H7 (cell line): ENCODE data around the gene SH2D4B. TPM values are rescaled to one million over a fixed set of nuclear protein-coding genes. Genes with fewer than 3 reads are reported as not detected.
A peak's percentile ranks its signal among the peaks of the same experiment; 100 is the strongest.
"Not testable (repeated sequence)": the region's sequence is repeated elsewhere in the genome, so short reads cannot be mapped to it uniquely, and the experiment has no call there.

Source experiments
- DNase-seq: peaks from one replicate; pipeline ENCODE4 v3.0.0; 2012
- H3K27me3 ChIP-seq: 2 replicates; pipeline ENCODE4 v1.6.0; 2011; ENCODE audit warnings: mild to moderate bottlenecking, low read length; ENCODE audit not compliant: control insufficient read depth, insufficient read depth
- H3K36me3 ChIP-seq: replicated peaks from 2 replicates; pipeline ENCODE4 v1.5.1; 2011; ENCODE audit warnings: low read length; ENCODE audit not compliant: control insufficient read depth, insufficient read depth
- H3K4me3 ChIP-seq: 2 replicates; pipeline ENCODE4 v1.5.1; 2011; ENCODE audit warnings: low read depth, mild to moderate bottlenecking, control low read depth, low read length, moderate library complexity; ENCODE audit not compliant: insufficient read depth
- total RNA-seq: library from RNA; depleted of rRNA; stranded (reverse); fragments of >200 nt; shearing (Covaris generic); gene quantifications from 2 replicates; pipeline ENCODE4 v1.2.3, GENCODE V29; 2014

Gene SH2D4B
- total RNA-seq, 1 experiment from 2014 or later: not detected

DNA sequence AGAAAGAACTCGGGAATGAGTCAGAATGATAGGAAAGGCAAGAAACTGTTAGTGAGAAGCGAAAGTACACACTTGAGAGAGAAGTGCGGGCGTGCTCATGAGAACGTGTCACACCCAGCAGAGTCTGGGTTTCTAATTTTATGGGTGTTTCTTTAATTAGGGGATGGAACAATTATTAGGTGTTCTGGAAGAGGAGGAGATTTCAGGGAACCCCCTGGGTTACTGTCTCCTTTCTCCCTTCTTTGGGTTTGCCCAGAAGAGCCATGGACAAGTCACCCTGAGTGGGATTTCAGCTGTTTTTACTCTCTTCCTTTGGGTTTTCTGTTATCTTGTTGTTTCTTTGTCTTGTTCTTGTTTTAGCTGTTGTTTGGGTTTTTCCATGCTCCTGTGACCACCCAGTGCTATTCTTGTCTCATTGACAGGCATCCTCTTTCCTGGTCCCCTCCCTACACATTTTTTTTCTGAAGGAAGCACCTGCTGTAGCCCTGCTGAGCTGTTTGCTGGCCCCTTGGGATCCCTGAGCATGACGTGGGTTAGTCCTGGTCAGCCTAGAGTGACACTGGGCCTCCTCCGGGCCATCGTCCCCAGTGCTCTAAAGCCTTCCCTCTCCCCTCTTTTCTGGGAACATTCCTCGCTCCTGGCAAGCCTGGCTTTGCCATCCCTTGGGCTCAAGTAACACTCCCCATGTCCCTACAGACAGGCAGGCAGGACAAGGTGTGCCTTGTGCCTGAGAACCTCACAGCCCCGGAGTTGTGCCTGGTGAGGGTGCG, 3.5 kb downstream of the SH2D4B start:
- DNase-seq: no peak
- Histone ChIP-seq H3K27me3 (no peaks in the 10 kb centered on the region), H3K4me3 (no peak overlapping the region), H3K36me3 (no peaks in the 10 kb centered on the region)

- Histone ChIP-seq H3K36me3 (no peaks in the 10 kb centered on the region), H3K27me3 (no peaks in the 10 kb centered on the region), H3K4me3 (no peak overlapping the region)
- no peak for DNase-seq
These were observed 4.4 kb downstream of the SH2D4B start for GRCh38 chr10:80542053-80542452.

GRCh38 chr10:80542652-80543318, 5.1 kb downstream of the SH2D4B start:
- Histone ChIP-seq H3K27me3 (no peaks in the 10 kb centered on the region), H3K4me3 (no peak overlapping the region), H3K36me3 (no peaks in the 10 kb centered on the region)
- no peak for DNase-seq

- H3K36me3 ChIP-seq, DNase-seq, H3K4me3 ChIP-seq, H3K27me3 ChIP-seq: not testable (repeated sequence)
These were observed 5.6 kb downstream of the SH2D4B start for GRCh38 chr10:80543319-80543672.

DNA sequence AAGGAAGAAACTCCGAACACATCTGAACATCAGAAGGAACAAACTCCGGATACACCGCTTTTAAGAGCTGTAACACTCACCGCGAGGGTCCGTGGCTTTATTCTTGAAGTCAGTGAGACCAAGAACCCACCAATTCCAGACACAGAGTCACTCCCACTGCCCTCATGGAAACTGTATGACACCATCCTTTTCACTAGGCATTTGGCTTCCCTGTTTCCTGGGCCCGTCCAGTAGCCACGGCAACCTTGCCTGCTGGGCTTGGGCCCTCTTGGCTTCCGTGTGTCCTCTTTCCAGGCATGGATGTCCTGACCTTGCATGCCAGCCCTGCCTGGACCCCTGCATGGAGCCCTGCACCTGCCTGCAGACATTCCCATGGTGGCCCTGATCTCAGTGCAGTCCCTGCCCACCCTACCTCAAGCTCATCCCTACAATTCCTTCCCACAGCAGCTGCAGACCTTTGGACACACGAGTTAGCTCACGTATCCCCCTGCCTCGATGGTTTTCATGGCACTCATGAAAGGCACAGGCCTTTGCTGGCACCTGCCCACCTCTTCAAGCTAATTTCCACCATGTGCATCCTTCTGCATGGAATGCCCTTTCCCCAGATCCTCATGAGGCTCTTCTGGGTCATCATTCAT, 6.7 kb downstream of the SH2D4B start:
- no peak for DNase-seq
- no peak overlapping the region for H3K4me3 ChIP-seq
- no peaks in the 10 kb centered on the region for H3K36me3 ChIP-seq
- no peaks in the 10 kb centered on the region for H3K27me3 ChIP-seq

DNA sequence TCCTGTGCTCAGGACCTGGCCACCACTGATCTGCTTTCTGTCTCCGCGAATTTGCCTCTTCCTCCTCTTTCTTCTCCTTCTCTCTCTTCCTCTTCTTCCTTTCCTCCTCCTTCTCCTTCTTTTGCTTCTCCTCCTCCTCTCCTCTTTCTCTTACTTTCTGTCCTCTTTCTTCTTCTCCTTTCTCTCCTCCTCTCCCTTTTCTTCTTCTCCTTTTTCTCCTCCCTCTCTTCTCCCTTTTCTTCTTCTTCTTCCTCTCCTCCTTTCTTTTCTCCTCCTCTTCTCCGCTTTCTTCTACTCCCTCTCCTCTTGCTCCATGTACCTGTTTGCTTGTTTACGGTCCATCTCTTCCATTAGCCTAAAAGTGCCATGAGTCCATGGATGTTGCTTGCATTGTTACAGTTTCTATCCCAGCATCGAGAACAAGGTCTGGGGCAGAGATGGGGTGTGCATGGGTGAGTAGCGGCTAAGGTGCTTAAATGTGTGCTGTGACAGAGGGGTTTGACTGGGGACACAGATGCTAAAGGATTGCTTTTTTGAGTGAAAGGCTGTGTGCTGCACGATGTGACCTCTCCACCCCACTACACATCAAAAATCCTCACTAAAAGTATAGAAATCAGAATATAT, 7.7 kb downstream of the SH2D4B start:
- DNase-seq: no peak
- Histone ChIP-seq H3K4me3 (no peak overlapping the region), H3K27me3 (no peaks in the 10 kb centered on the region), H3K36me3 (no peaks in the 10 kb centered on the region)

GRCh38 chr10:80552151-80552646, 14.5 kb downstream of the SH2D4B start:
- peak; percentile 67 for DNase-seq

DNA sequence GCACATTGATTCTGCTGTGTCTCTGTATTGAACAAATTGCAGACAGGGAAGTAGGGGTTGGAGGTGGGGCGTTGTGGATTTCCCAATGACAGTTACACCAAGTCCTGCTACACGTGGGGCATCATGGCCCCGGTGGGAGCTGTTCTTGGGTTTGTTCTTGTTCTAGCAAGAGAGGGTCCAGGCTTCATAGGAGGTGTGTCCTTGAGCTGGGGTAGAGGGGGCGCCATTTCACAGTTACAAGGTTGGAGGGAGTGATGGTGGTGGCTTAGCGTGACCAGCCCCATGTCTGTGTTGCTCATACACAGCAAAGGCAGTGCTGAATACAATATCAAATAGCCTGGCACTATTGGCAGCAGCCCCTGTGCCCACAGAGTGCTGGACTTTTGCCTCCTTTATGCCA, 15.7 kb downstream of the SH2D4B start:
- DNase-seq: no peak
- Histone ChIP-seq H3K4me3 (no peak overlapping the region), H3K27me3 (no peaks in the 10 kb centered on the region), H3K36me3 (no peaks in the 10 kb centered on the region)

More at GRCh38 chr10:80552151-80552646, 14.5 kb downstream of the SH2D4B start:
- H3K27me3 ChIP-seq: no peaks in the 10 kb centered on the region
- H3K36me3 ChIP-seq: no peaks in the 10 kb centered on the region
- H3K4me3 ChIP-seq: no peak overlapping the region

GRCh38 chr10:80554050-80554449, 16.3 kb downstream of the SH2D4B start:
- H3K4me3 ChIP-seq: no peak overlapping the region
- no peak for DNase-seq
- no peaks in the 10 kb centered on the region for H3K27me3 ChIP-seq
- H3K36me3 ChIP-seq: no peaks in the 10 kb centered on the region

GRCh38 chr10:80555415-80555814, 17.7 kb downstream of the SH2D4B start:
- Histone ChIP-seq H3K4me3 (no peak overlapping the region), H3K36me3 (no peaks in the 10 kb centered on the region), H3K27me3 (no peaks in the 10 kb centered on the region)
- DNase-seq: peak; percentile 61

- Histone ChIP-seq H3K27me3 (no peaks in the 10 kb centered on the region), H3K36me3 (no peaks in the 10 kb centered on the region), H3K4me3 (no peak overlapping the region)
- no peak for DNase-seq
These were observed 24.2 kb downstream of the SH2D4B start for GRCh38 chr10:80561950-80562349.

DNA sequence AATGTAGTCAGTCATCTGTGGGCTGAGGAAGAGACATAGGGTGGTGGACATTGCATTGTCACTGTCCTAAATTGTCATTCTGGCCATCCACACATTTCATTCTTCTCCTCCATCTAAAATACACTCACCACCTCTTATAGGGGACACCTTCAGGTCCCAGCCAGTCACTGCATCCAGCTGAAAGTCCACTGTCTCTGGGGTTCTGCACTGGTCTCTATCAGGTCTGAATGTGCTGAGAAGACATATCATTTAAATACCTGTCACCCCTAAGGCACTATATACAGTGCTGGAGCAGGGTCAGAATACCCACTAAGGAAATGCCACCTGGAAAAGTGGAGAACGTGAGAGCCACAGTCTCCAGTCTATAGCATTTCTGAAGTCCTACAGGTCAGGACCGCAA, 29.6 kb downstream of the SH2D4B start:
- DNase-seq: no peak
- Histone ChIP-seq H3K4me3 (no peak overlapping the region), H3K27me3 (no peaks in the 10 kb centered on the region), H3K36me3 (no peaks in the 10 kb centered on the region)

DNA sequence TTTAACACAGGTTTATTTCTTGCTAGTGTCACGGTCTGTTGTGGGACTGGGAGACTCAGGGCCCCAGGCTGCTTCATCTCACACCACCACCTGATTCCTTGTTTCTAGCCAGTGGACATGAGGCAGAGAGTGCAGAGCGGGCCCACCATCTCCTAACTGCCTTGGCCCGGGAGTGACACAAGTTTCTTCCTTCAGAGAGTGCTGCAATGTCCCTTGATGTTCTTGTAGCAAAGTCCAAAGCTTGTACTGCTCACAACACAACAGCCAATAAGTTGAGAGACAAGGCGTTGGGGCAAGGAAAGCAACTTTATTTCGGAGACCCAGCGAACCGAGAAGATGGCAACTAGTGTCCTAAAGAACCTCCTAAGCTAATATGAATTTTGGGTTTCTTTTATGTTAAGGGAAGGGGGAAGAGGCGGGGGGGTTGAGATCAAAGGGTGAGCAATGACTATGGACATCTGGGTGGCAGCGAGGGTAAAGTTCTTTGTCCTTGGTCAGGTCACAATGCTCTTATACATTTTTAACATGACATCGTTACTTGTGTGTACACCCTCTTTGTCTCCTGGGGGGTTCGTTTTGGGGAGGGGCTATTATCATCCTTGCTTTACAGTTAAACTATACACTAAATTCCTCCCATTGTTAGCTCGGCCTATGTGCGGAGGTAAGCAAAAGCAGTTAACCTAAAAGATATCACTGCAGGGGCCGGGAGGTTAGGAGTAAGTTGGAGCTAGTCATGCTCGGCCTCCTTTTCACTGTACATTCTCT, 31.6 kb downstream of the SH2D4B start:
- no peak for DNase-seq
- Histone ChIP-seq H3K36me3 (no peaks in the 10 kb centered on the region), H3K27me3 (no peaks in the 10 kb centered on the region), H3K4me3 (no peak overlapping the region)

- Histone ChIP-seq H3K4me3 (no peak overlapping the region), H3K27me3 (no peaks in the 10 kb centered on the region), H3K36me3 (no peaks in the 10 kb centered on the region)
- no peak for DNase-seq
These were observed 33.6 kb downstream of the SH2D4B start for GRCh38 chr10:80571352-80571751.
